ENCODE data around the gene MEST.

DNA sequence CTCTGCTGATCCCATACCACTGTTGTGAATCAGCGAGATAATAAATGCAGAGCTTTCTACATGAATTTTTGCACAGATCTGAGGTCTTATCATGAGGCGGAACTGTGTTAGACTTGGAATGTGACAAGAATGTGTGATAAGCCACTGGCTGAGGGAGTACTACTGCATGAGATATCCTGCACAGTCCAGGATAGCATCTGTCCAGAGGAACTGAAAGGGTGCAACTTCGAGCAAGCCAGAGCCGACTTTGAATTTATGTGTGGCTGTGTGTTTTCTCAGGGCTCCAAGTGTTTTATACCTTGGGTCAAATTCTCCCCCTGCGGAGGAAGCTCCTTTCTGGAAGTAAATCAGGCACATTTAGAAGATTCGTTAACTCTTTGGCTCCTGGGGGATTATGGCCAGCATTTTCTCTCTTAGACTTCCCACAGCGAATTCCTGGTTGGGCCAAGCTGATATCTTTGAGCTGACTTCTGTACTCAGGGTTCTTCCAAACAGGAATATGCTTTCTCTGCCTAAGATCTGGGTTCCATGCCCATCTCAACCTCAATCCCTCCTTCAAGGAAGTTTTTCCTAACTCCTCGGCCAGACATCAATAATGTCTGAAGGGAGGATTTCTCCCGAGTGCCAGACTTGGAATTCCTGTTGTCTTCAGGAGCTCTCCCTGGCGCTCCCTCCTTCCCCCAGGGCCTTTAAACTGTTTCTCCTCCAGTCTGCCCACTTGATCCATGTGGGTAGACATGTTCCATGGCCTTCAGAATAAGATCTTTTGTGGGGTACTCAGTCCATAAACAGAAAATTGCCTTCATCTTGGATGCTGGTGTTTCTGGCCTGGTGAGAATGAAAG lies 2.5 kb upstream of the MEST start:
- TF ChIP-seq EZH2phosphoT487 (IDR thresholded peaks at IDR 0.05; ENCODE audit: borderline replicate concordance): no peak
- TF ChIP-seq, protein P1, sequence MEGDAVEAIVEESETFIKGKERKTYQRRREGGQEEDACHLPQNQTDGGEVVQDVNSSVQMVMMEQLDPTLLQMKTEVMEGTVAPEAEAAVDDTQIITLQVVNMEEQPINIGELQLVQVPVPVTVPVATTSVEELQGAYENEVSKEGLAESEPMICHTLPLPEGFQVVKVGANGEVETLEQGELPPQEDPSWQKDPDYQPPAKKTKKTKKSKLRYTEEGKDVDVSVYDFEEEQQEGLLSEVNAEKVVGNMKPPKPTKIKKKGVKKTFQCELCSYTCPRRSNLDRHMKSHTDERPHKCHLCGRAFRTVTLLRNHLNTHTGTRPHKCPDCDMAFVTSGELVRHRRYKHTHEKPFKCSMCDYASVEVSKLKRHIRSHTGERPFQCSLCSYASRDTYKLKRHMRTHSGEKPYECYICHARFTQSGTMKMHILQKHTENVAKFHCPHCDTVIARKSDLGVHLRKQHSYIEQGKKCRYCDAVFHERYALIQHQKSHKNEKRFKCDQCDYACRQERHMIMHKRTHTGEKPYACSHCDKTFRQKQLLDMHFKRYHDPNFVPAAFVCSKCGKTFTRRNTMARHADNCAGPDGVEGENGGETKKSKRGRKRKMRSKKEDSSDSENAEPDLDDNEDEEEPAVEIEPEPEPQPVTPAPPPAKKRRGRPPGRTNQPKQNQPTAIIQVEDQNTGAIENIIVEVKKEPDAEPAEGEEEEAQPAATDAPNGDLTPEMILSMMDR (IDR thresholded peaks at IDR 0.05 in 2 of 3, conservative IDR thresholded peaks at IDR 0.05 in 1 of 3; ENCODE audit: borderline replicate concordance in 1 of 3, insufficient read depth in 1 of 3, low read depth in 2 of 3, low read length in 2 of 3): no peak
- TF ChIP-seq JUND (IDR thresholded peaks at IDR 0.05): no peak
- TF ChIP-seq POLR2A (IDR thresholded peaks at IDR 0.05; ENCODE audit: borderline replicate concordance, extremely low read depth, insufficient read depth, insufficient read length): no peak
- TF ChIP-seq, protein P2, sequence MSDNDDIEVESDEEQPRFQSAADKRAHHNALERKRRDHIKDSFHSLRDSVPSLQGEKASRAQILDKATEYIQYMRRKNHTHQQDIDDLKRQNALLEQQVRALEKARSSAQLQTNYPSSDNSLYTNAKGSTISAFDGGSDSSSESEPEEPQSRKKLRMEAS (IDR thresholded peaks at IDR 0.05): no peak
- no peak for TF ChIP-seq YY1 (IDR thresholded peaks at IDR 0.05; ENCODE audit: extremely low read depth, insufficient replicate concordance, low read depth, low read length)
- TF ChIP-seq ZNF274 (IDR thresholded peaks at IDR 0.05; ENCODE audit: low read depth, low read length): no peak
- TF ChIP-seq REST (IDR thresholded peaks at IDR 0.05; ENCODE audit: low read depth): no peak
- TF ChIP-seq POLR2AphosphoS5 (IDR thresholded peaks at IDR 0.05; ENCODE audit: low read depth, low read length): no peak
- no peak for TF ChIP-seq FOSL1 (IDR thresholded peaks at IDR 0.05; ENCODE audit: low read depth)
- TF ChIP-seq EZH2 (IDR thresholded peaks at IDR 0.05): no peak

Data from HCT116 (cell line).